GM21717 (cell line): Measurements from ENCODE around the gene ATP6V1B1.
"Not testable (repeated sequence)": the region's sequence is repeated elsewhere in the genome, so short reads cannot be mapped to it uniquely, and the experiment has no call there.

Experiments used
- ATAC-seq: cut with Tn5 transposase; IDR thresholded peaks from one replicate; pipeline ENCODE4 v1.9.1; 2021; ENCODE audit warnings: mild to moderate bottlenecking, moderate library complexity; ENCODE audit not compliant: unreplicated experiment

ATP6V1B1 gene

GRCh38 chr2:70987386-70987785, 51.7 kb downstream of the ATP6V1B1 start:
- no peak for ATAC-seq

- no peak for ATAC-seq
These were observed 52.5 kb downstream of the ATP6V1B1 start for GRCh38 chr2:70988151-70988550.

- ATAC-seq: no peak
These were observed 53.3 kb downstream of the ATP6V1B1 start for GRCh38 chr2:70988726-70989648.

GRCh38 chr2:70990216-70990615, 54.5 kb downstream of the ATP6V1B1 start:
- ATAC-seq: no peak

GRCh38 chr2:70991142-70991541, 55.4 kb downstream of the ATP6V1B1 start:
- ATAC-seq: no peak

GRCh38 chr2:70991742-70992141, 56.0 kb downstream of the ATP6V1B1 start:
- ATAC-seq: no peak

GRCh38 chr2:70992945-70993853, 57.5 kb downstream of the ATP6V1B1 start:
- ATAC-seq: no peak

- peak; percentile 21 for ATAC-seq
These were observed 58.5 kb downstream of the ATP6V1B1 start for GRCh38 chr2:70994009-70994698.

- ATAC-seq: peak; percentile 95
These were observed 59.2 kb downstream of the ATP6V1B1 start, which contains the start of gene TEX261 for GRCh38 chr2:70994699-70995425. Gene TEX261, minus strand, starts transcription at chr2:70994873. Its CDS starts 116 bp downstream, at chr2:70994757.

- peak; percentile 41 for ATAC-seq
These were observed 59.7 kb downstream of the ATP6V1B1 start for GRCh38 chr2:70995426-70995729.

- ATAC-seq: not testable (repeated sequence)
These were observed 63.2 kb downstream of the ATP6V1B1 start for GRCh38 chr2:70998885-70999284.

GRCh38 chr2:70999362-70999761, 63.7 kb downstream of the ATP6V1B1 start:
- no peak for ATAC-seq

GRCh38 chr2:70999931-71000330, 64.2 kb downstream of the ATP6V1B1 start:
- ATAC-seq: not testable (repeated sequence)

- ATAC-seq: peak; percentile 91
These were observed 65.3 kb downstream of the ATP6V1B1 start for GRCh38 chr2:71000780-71001591.

GRCh38 chr2:71001592-71001927, 65.9 kb downstream of the ATP6V1B1 start:
- no peak for ATAC-seq

- ATAC-seq: no peak
These were observed 66.4 kb downstream of the ATP6V1B1 start for GRCh38 chr2:71001981-71002570.

GRCh38 chr2:71003396-71003795, 67.7 kb downstream of the ATP6V1B1 start:
- ATAC-seq: no peak

- ATAC-seq: no peak
These were observed 68.5 kb downstream of the ATP6V1B1 start for GRCh38 chr2:71003966-71004755.
